HepG2 (cell line): ENCODE results near the gene PSMB9. TPM values are rescaled to one million over a fixed set of nuclear protein-coding genes. Genes with fewer than 3 reads are reported as not detected.

Experiments
- HIC2 ChIP-seq: sonication (generic); formaldehyde crosslinking; IDR thresholded peaks from 2 replicates; pipeline ENCODE4 v1.9.0; 2022; ENCODE audit warnings: low read depth, missing genetic modification reagents
- KAT8 ChIP-seq: IDR thresholded peaks from 2 replicates; pipeline ENCODE4 v1.6.1; 2016; ENCODE audit warnings: missing genetic modification reagents, missing compliant biosample characterization
- ZNF343 ChIP-seq: sonication (generic); formaldehyde crosslinking; IDR thresholded peaks from 2 replicates; pipeline ENCODE4 v1.4.0; 2020; ENCODE audit warnings: mild to moderate bottlenecking, missing genetic modification reagents
- polyA plus RNA-seq, 8 experiments: library from polyadenylated mRNA; depleted of rRNA in 3 of 8; stranded (reverse) in 7 of 8; unstranded in 1 of 8; fragments of >200 nt; fragmentation: Illumina TruSeq in 4 of 8; extraction: Trizol in 4 of 8; gene quantifications; 2 replicates each; pipeline versions ENCODE4 v1.2.1 to v1.2.3, GENCODE V29; 2011 to 2016; ENCODE audit warnings: low read depth in 4 of 8, missing spikeins in 1 of 8, mixed read lengths in 1 of 8; ENCODE audit not compliant: insufficient read depth in 1 of 8
- total RNA-seq, 5 experiments: library from RNA; depleted of rRNA; stranded (reverse); fragments of >200 nt; fragmentation: Illumina TruSeq; extraction: Trizol; gene quantifications; 2 replicates each; pipeline ENCODE4 v1.2.3, GENCODE V29; 2016; ENCODE audit warnings: low read depth in 1 of 5
- TF ChIP-seq, protein P1 (sequence below), 2 experiments: fragments of 450-650 bp in 1 of 2; sonication (generic) in 1 of 2; formaldehyde crosslinking in 1 of 2; IDR thresholded peaks; 2 replicates each; pipeline versions ENCODE4 v1.6.1 to v1.8.0; 2016 to 2022; ENCODE audit warnings: antibody characterized with exemption in 1 of 2, mild to moderate bottlenecking in 1 of 2, missing genetic modification reagents in 1 of 2
- TF ChIP-seq, protein P2 (sequence below): sonication (generic); formaldehyde crosslinking; IDR thresholded peaks from 2 replicates; pipeline ENCODE4 v1.4.0; 2020; ENCODE audit warnings: missing genetic modification reagents, borderline replicate concordance

The PSMB9 gene
- total and polyA plus RNA-seq, 2 of the 13 experiments (the other 11 are each of a cell fraction or from before 2014, with no cell fraction given), result 15.6 to 16.0 TPM

- TF ChIP-seq, protein P1, sequence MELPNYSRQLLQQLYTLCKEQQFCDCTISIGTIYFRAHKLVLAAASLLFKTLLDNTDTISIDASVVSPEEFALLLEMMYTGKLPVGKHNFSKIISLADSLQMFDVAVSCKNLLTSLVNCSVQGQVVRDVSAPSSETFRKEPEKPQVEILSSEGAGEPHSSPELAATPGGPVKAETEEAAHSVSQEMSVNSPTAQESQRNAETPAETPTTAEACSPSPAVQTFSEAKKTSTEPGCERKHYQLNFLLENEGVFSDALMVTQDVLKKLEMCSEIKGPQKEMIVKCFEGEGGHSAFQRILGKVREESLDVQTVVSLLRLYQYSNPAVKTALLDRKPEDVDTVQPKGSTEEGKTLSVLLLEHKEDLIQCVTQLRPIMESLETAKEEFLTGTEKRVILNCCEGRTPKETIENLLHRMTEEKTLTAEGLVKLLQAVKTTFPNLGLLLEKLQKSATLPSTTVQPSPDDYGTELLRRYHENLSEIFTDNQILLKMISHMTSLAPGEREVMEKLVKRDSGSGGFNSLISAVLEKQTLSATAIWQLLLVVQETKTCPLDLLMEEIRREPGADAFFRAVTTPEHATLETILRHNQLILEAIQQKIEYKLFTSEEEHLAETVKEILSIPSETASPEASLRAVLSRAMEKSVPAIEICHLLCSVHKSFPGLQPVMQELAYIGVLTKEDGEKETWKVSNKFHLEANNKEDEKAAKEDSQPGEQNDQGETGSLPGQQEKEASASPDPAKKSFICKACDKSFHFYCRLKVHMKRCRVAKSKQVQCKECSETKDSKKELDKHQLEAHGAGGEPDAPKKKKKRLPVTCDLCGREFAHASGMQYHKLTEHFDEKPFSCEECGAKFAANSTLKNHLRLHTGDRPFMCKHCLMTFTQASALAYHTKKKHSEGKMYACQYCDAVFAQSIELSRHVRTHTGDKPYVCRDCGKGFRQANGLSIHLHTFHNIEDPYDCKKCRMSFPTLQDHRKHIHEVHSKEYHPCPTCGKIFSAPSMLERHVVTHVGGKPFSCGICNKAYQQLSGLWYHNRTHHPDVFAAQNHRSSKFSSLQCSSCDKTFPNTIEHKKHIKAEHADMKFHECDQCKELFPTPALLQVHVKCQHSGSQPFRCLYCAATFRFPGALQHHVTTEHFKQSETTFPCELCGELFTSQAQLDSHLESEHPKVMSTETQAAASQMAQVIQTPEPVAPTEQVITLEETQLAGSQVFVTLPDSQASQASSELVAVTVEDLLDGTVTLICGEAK (IDR thresholded peaks at IDR 0.05), result no peak
- TF ChIP-seq, protein P1 (CRISPR knock-in tag; IDR thresholded peaks at IDR 0.05), result no peak
- TF ChIP-seq ZNF343 (CRISPR knock-in tag), result no peak
- no peak for TF ChIP-seq HIC2
- no peak for TF ChIP-seq KAT8
- TF ChIP-seq, protein P2, sequence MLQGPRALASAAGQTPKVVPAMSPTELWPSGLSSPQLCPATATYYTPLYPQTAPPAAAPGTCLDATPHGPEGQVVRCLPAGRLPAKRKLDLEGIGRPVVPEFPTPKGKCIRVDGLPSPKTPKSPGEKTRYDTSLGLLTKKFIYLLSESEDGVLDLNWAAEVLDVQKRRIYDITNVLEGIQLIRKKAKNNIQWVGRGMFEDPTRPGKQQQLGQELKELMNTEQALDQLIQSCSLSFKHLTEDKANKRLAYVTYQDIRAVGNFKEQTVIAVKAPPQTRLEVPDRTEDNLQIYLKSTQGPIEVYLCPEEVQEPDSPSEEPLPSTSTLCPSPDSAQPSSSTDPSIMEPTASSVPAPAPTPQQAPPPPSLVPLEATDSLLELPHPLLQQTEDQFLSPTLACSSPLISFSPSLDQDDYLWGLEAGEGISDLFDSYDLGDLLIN (CRISPR knock-in tag), result no peak
These were observed 18.7 kb upstream of the PSMB9 start (continued) for GRCh38 chr6:32835167-32835893.
